Measurements from ENCODE around the gene TUNAR. TPM values are rescaled to one million over a fixed set of nuclear protein-coding genes. Genes with fewer than 3 reads are reported as not detected.

The TUNAR gene
- total and polyA plus RNA-seq, 9 of the 15 experiments (the other 6 are each of a cell fraction or from before 2014, with no cell fraction given): not detected

DNA sequence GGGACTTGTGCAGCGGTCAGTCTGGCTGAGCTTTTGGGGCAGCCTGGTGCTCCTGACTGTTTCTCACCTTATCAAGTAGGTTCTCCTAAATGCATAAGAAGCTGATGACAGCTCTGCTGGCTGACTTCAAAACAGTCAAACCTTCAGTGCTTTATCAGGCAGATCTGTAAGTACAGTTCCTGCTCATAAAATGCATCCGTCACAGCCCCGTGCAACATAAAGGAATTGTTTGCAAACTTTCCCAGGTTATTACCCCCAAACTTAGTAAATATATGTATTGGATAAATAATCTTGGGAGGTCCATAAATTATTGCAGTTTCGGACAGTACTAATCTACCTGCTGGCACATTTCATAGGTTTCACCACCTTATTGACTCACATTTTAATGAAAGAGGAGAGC lies 10.7 kb downstream of the TUNAR start:
- H3K9me1 ChIP-seq (ENCODE audit: control insufficient read depth, insufficient read depth, low read length): no peaks in the 10 kb centered on the region
- H3K36me3 ChIP-seq (ENCODE audit: control insufficient read depth, insufficient read depth, low read length): no peaks in the 10 kb centered on the region
- POLR2A ChIA-PET: no interaction called here
- no peaks in the 10 kb centered on the region for H3K4me1 ChIP-seq (replicated peaks in 1 of 2; ENCODE audit: control insufficient read depth in 2 of 2, insufficient read depth in 2 of 2, low read length in 2 of 2)
- no TSS peak for BruUV-seq (replicated peaks)
- H4K20me1 ChIP-seq (replicated peaks; ENCODE audit: control insufficient read depth, insufficient read depth, low read length): no peaks in the 10 kb centered on the region
- no peak overlapping the region for H3K27ac ChIP-seq (ENCODE audit: extremely low read depth, low read depth, low read length)
- no peak overlapping the region for H3K4me3 ChIP-seq
- H3K4me2 ChIP-seq (ENCODE audit: insufficient read depth, low read length): no peak overlapping the region
- in situ Hi-C loops (cut with MboI): no loop called here
- FAIRE-seq: no peak
- DNase-seq (ENCODE audit: extremely low read depth in 1 of 4, low spot score in 3 of 4): no peak
- no peak overlapping the region for H2AFZ ChIP-seq (ENCODE audit: low read depth, low read length)
- no peak for ATAC-seq
- 0% methylated on average over 4 of the region's 4 CpGs for WGBS (ENCODE audit: insufficient coverage, low coverage, missing lambda C conversion rate)
- H3K79me2 ChIP-seq (ENCODE audit: control insufficient read depth, insufficient read depth, low read length): no peaks in the 10 kb centered on the region
- intact Hi-C loops (cut with micrococcal nuclease): no loop called here
- CTCF ChIA-PET (ENCODE audit: low intra/inter-chr PET ratio): no interaction called here
- H3K9ac ChIP-seq (ENCODE audit: insufficient read depth in 1 of 2, low read depth in 2 of 2, low read length in 2 of 2): no peak overlapping the region
- no peaks in the 10 kb centered on the region for H3K9me3 ChIP-seq (replicated peaks; ENCODE audit: control insufficient read depth, insufficient read depth, low read depth, low read length)
- no peaks in the 10 kb centered on the region; a peak in 1 of 5 replicates for H3K27me3 ChIP-seq (ENCODE audit: control insufficient read depth in 2 of 2, insufficient read depth in 2 of 2, low read length in 2 of 2)
- TF ChIP-seq DACH1 (IDR thresholded peaks at IDR 0.05; ENCODE audit: partially characterized antibody) (no peak), SP2 (IDR thresholded peaks at IDR 0.05; ENCODE audit: extremely low read depth, low read depth, low read length, poor library complexity, severe bottlenecking) (no peak), ILK (tag; IDR thresholded peaks at IDR 0.05; ENCODE audit: borderline replicate concordance, low read depth) (no peak), ZNF354B (CRISPR knock-in tag; IDR thresholded peaks at IDR 0.05) (no peak), NR4A1 (CRISPR knock-in tag; IDR thresholded peaks at IDR 0.05) (no peak), NR4A1 (tag; IDR thresholded peaks at IDR 0.05) (no peak), NFXL1 (CRISPR knock-in tag; IDR thresholded peaks at IDR 0.05) (no peak), SLC30A9 (CRISPR knock-in tag; IDR thresholded peaks at IDR 0.05) (no peak), ZBTB33 (CRISPR knock-in tag; IDR thresholded peaks at IDR 0.05) (no peak), SMAD3 (CRISPR knock-in tag; conservative IDR thresholded peaks at IDR 0.05) (no peak), FOXP1 (CRISPR knock-in tag; IDR thresholded peaks at IDR 0.05) (no peak), MTA3 (IDR thresholded peaks at IDR 0.05; ENCODE audit: borderline replicate concordance) (no peak), PYGO2 (tag; IDR thresholded peaks at IDR 0.05) (no peak), ZNF121 (CRISPR knock-in tag; conservative IDR thresholded peaks at IDR 0.05) (no peak), ADNP (tag; IDR thresholded peaks at IDR 0.05) (no peak)
- TF ChIP-seq, protein P1, sequence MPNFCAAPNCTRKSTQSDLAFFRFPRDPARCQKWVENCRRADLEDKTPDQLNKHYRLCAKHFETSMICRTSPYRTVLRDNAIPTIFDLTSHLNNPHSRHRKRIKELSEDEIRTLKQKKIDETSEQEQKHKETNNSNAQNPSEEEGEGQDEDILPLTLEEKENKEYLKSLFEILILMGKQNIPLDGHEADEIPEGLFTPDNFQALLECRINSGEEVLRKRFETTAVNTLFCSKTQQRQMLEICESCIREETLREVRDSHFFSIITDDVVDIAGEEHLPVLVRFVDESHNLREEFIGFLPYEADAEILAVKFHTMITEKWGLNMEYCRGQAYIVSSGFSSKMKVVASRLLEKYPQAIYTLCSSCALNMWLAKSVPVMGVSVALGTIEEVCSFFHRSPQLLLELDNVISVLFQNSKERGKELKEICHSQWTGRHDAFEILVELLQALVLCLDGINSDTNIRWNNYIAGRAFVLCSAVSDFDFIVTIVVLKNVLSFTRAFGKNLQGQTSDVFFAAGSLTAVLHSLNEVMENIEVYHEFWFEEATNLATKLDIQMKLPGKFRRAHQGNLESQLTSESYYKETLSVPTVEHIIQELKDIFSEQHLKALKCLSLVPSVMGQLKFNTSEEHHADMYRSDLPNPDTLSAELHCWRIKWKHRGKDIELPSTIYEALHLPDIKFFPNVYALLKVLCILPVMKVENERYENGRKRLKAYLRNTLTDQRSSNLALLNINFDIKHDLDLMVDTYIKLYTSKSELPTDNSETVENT (CRISPR knock-in tag; IDR thresholded peaks at IDR 0.05): no peak
- TF ChIP-seq, protein P2, sequence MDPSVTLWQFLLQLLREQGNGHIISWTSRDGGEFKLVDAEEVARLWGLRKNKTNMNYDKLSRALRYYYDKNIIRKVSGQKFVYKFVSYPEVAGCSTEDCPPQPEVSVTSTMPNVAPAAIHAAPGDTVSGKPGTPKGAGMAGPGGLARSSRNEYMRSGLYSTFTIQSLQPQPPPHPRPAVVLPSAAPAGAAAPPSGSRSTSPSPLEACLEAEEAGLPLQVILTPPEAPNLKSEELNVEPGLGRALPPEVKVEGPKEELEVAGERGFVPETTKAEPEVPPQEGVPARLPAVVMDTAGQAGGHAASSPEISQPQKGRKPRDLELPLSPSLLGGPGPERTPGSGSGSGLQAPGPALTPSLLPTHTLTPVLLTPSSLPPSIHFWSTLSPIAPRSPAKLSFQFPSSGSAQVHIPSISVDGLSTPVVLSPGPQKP (CRISPR knock-in tag; IDR thresholded peaks at IDR 0.05): no peak
